Middle frontal gyrus (tissue), 1 donor: Measurements from ENCODE around the gene KCNIP1.

Experiments
- DNase-seq: peaks from one replicate; pipeline ENCODE4 v3.0.0-alpha.2; 2015; ENCODE audit warnings: low spot score; ENCODE audit errors: extremely low spot score

The KCNIP1 gene

DNA sequence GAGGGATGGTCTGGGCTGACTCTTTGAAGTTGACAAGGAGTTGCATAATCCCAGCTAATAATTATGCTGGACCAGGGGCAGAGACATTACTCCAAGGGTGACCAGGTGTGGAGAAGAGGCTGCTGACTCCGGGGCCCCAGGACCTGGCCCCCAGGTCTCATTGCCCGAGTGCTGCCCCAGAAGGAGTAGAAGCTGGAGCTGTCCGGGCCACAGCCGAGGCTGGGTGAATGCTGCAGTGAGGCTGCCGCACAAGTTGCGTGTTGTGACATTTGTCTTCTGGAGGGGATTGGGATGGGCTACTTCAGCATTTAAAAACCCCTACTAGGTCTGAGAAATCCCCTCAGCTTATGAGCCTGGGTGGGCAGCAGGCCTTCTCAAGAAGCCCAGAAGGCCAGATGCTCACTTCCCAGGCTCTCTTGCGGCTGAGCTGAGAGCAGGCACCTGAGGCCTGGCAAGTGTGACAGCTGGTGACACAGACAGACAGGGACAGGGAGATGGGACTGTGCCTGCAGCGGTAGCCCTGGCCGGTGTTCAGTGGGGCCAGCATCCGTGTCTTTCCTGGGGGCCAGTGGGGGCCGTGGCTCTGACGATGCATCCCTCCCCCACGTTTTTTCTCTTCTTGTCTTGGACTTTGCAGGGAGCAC lies 122.8 kb downstream of the KCNIP1 start:
- DNase-seq, result no peak

DNA sequence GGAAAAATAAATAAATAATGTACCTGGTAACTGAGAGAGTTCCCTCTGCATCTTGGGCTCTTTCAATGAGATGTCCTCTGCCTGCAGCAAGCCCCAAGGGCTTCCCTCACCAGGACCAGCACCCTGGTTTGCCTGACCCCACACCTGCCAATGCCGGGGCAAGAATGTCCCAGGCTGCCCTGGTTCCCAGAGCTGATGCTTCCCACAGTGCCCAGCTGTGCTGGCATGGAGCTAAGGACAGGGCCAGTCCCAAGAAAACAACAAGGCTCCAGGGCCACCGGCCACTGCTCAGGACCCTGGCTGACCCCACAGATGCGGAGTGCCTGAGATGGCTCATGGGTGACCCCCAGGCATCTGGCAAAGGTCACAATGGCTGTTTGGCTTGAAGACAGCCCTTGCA lies 123.5 kb downstream of the KCNIP1 start:
- no peak for DNase-seq

DNA sequence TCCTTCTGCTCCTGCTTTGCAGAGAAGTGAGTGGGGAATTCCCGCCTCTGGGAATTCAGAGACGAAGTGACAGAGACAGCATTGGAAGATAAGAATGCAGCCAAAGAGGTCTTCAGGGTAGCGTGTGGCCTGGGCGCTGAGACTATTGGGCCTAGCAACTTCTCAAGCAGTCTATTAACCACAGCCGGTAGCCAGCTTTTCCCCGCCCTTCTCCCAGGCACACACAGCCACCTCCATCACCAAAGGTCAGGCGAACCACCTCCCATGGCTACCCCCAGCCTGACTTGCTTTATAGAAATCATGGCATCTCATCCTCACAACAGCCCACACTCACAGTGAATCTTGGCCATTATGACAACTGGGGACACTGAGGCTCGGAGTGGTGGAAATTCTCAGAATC lies 124.2 kb downstream of the KCNIP1 start:
- no peak for DNase-seq

DNA sequence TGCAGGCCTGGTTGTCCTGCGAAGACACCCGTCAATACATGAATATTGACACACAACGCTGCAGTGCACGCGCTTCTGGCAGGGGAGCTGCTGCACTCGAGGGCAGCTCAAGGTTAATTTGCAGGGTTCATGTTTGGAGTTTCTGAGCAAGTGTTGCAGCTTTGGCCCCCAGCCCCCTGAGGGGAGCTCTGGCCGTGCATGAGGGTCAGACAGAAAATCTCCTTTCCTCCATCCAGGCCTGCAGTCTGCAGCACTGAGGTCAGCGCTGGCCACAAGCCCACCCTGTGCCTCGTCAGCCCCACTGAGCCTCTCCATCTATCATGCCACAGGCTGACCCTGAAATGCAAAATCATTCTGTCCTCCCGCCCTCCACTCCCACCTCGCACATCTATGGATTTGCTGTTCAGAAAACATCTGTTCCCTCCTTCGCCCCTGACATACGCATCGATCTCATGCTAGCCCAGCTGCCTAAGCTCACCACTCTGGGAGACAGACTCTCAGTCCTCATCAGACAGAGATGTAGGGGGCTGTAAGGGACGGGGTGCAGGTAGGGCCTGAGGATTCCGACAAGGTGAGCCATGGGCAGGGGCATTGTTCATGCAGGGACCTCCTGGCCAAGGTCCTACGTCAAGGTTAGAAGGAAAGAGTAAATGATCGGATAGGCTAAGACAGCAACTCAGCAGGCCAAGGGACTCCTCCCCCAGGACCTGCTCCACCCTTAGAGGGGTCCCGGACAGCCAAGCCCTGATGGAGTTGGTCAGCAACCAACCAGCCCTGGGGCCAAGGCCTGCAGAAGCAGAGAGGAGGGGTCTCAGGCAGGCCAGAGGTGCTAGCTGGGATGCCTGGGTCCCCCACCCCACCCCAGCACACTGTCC lies 125.1 kb downstream of the KCNIP1 start:
- DNase-seq, result no peak

DNA sequence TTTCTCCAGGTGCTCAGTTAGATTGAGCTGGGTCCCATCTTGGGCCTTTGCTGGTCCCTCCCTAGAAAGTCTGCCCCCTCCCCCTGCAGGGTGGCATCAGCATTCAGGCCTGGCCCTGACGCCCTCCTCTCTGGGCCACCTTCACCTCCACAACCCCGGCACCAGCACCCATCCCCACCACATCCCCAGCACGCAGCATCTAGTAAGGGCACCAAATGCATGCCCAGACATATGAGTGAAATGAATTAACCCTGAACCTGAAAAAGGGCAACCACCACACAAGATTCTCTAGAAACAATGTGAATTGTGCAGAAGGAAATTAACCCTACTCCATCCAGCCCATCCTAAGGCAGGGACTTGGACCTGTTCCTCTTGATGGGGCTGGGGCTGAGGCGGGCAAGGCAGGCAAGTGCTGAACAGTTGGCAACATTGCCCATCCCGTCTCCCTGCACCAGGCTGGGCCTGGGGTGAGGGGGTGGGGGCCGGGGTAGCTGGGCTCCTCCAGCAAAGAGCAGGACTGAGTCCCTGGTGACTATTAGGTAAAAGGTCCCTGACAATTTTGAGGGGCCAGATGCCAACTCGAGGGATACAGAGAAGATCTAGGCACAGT lies 125.9 kb downstream of the KCNIP1 start:
- no peak for DNase-seq

DNA sequence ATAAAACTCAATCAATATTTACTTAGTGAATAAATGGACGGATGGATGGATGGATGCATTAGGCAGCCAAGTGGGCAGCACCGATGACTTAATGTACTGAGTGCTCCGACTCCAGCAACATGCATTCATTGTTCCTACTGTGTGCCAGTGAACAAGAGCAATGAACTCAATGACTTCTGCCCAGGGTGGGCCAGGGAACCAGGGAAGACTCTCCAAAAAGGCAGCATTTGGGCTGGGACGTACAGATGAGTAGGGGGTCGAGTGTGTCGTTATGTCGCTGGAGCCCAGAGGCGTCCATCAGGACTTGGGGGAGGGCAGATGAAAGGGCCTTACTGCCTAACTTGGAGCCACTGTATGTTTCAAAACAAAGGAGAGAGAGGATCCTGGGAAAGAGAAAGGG lies 126.4 kb downstream of the KCNIP1 start:
- no peak for DNase-seq

DNA sequence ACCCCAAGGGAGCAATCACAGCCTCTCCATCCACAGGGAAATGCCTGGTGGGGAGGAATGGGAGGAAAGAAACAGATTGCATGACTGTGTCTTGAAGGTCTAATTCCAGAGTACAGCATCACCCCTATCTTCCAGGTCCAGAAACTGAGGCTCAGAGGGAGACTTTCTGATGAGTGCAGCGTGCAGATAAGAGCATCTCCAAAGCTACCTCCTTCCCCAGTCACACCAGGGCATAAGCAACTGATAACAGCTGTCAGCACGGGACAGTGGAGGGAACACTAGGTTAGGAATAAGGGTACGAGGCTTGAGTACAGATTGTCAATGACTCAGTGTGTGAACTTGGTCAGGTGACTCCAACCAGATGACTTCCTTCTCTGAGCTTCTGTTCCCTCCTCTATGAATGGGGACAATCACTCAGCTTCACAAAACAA lies 126.9 kb downstream of the KCNIP1 start:
- DNase-seq, result no peak

DNA sequence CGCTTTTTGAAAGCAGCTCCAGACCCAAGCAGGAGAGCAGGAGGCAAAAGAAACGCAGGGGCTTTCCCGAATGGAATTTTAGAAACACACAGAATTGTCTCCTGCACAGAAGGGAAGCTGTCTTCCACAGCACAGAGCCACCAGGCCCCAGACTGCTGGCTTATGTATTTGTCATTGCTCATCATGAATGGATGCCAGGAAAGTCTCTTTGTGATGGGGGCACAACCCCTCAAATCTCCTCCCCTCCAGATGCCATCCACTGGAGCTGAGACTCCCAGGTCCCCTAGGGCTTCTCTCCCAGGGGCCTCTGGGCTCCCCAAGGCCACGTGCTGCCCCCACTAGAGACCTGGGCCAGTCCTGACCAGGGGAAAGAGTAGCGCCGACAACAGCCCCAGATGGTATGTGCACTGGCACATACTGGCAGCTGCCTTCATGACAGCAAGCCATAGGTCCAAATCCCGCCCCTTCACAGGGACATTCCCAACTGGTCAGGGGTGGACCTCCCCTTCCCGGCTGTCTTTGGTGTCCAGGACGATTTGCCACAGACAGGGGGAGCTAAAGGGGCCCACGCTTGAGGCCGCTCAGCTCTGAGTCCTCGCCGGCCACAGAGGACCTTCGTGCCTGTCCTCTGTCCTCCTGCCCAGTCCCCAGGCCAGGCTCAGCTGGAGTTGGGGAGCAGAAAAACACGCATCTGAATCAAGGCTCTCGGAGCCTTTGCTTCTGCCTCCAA lies 127.8 kb downstream of the KCNIP1 start:
- DNase-seq, result no peak

DNA sequence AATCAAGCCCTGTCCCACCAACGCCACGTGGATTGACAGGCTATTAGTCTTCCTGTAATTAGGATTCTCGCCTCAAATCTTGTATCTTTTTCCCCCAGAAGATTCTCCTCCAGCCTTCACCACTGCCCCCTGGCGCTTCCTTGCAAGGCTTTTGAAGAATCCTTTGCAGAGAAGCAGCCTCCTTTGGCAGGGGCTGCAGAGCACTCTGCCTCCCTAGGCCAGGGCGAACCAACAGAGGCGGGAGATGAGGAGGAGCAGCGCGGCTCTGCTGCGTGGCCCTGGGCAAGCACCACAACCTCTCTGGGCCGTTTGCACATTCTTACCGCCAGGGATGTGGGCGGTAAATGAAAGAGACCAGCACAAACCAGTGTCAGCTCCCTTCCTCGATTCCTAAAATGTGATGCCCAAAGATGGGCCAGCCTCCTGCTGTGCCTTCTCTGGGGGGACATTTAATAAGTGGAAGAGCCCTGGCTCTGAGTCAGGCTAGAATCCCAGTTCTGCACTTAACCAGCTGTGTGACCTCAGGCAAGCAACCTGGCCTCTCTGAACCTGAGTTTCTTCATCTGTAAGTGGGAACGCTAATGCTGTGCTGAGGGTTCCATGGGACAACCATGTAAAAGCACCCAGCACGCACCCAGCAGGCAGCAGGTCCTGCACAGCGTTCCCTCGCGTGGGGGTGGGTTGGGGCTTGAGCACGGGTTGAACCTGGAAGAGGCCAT lies 128.6 kb downstream of the KCNIP1 start:
- no peak for DNase-seq

DNA sequence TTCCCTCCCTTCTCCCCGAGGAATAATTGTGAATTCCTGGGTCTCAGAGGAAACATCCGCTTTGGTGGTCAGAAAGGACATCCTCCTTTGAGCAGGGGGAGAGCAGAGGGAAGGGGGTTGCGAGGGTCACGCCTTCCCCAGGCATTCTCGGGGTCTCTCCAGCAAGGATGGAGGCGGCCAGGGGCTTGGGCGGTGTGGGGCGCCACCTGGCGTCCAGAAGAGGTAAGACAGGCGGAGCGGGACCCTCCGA lies 129.1 kb downstream of the KCNIP1 start:
- no peak for DNase-seq

DNA sequence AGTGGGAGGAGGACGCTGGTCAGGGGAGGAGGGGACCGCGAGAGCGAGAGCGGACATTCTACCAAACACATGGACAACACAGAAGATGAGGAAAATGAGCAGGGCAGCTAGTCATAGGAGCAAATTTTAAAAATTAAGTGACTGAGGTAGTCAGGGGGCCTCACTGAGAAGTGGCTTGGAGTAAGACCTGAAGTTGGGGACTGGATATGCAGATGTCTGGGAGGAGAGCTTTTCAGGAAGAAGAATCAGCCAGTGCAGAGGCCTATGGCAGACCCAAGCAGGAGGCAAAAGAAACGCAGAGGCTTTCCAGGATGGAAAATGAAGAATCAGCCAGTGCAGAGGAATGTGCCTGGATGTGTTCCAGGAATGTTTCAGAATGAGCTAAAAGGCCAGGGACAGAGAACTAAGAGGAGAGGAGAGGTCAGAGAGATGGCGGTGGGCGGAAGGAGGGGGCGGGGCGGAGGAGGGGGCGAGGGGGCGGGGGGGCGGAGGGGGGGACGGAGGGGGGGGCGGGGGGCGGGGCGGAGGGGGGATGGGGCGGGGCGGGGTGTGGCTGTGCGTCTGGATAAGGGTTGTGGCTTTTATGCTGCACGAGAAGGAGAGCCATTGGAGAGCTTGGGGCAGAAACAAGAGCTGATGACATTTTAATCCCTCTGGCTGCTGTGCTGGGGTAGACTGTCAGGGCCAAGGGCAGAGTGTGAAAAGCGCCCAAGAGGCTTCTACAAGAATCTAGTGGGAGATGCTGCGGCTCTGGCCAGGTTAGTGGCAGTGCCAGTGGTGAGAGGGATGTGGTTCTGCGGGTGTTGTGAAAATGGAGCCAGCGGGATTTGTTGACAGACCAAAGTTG lies 129.6 kb downstream of the KCNIP1 start:
- DNase-seq, result no peak

DNA sequence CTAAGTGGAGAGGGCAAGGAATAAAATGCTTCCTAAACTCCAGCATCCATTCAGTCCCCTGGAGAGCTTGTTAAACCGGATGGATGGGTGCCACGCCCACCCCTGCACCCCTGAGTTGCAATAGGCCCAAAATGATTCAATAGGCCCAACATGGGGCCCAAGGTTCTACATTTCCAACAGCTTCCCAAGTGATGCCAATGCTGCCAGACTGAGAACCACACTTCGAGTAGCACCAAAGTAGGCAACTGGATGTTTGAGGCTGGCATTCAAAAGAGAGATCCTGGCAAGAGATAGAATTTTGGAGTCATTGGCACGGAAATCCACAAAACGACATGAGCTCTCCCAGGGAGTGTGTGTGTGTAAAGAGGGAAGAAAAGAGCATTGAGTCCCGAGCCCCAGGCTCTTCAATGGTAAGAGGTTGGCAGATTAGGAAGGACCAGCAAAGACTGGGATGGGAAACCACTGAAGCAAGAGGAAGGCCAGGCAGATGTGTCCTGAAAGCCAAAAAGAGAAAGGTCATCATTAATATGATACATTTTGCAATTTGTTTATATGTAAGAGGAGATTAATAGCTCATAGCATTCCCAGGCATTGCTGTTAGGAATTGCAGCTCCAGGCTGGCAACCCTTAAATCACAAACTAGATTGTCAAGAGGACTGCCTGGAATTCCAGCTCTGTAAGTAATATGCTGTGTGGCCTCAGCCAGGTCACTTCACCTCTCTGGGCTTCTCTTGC lies 130.6 kb downstream of the KCNIP1 start:
- DNase-seq, result no peak

DNA sequence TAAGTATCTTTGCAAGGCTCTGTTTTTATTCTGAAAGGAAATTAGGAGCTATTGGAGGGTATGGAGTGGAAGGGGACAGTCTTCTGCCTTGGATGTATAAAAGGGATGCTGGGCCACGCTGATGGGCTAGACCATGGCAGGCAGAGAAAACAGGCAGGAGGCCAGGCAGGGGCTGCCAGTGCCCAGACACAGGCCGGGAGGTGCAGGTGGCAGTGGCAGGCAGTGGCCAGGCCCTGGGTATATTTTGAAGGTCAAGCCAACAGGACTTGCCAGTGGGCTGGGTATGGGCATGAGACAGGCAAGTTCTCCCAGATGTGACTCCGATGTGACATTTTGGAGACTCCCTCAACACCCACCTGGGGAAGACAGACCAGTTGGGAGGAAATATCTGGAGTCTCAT lies 131.9 kb downstream of the KCNIP1 start:
- no peak for DNase-seq

DNA sequence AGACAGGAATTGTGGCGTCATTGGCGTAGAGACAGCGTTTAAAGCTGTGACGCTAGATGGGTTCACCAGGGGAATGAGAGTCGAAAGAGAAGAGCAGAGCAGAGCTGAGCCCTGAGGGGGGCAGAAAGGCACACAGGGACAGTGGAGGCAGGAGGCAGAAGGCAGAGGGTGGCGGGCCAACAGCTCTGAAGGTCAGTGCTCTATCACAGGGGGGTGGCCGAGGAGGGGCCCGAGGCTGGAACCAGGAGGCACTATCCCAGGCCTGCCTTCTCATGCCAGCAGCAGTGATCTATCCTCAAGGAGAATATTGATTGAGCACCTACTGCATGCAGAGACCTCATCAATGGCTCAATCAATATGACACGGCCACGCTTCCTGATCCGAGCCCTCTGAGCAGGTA lies 132.4 kb downstream of the KCNIP1 start:
- no peak for DNase-seq

DNA sequence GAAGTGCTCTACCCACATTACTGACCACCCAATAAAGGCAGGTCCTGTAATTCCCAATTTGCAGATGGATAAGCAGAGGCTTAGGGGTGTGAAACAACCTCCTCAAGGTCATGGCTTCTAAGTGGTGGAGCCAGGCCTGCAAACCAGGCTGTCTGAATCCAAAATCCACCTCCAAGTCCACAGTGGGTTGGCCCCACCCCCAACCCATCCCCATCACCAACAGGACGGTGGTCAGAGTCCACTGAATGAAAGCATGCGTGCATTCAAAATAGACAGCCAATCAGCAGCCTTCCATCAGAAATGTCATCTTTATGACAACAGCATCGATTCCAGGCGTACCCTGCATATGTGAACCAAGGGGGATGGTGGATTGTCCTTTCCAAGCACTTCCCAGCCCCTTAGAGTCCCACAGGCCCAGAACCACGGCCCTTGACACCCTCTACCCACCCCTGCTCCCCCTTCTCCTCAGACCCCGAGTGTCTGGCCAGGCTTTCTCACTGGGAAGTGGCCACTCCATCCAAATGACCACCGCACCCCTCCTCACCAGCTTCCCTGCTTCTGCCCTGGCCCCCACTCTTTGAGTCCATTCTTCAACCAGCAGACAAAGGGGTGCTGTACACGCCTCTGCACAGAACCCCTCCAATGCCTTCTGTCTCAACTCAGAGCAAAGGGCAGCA lies 133.1 kb downstream of the KCNIP1 start:
- DNase-seq, result no peak

DNA sequence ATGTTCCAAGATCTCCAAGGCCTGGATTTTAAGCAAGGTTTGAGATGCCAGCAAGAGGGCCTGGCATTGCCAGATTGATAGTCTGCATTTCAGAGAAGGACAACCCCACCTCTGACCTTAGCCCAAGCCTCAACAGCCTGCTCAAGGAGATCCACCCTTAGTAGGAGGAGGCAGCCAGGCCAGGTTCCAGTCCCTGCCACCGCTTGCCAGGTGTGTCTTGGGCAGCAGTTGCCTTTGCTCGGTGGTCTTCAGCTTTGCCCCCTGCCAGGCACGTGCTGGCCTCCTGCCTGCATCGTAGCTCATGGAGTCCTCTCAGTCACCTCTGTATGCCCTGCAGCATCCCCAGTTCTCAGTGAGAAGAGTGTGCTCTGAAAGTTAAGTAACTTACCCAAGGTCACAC lies 134.2 kb downstream of the KCNIP1 start:
- DNase-seq, result no peak

DNA sequence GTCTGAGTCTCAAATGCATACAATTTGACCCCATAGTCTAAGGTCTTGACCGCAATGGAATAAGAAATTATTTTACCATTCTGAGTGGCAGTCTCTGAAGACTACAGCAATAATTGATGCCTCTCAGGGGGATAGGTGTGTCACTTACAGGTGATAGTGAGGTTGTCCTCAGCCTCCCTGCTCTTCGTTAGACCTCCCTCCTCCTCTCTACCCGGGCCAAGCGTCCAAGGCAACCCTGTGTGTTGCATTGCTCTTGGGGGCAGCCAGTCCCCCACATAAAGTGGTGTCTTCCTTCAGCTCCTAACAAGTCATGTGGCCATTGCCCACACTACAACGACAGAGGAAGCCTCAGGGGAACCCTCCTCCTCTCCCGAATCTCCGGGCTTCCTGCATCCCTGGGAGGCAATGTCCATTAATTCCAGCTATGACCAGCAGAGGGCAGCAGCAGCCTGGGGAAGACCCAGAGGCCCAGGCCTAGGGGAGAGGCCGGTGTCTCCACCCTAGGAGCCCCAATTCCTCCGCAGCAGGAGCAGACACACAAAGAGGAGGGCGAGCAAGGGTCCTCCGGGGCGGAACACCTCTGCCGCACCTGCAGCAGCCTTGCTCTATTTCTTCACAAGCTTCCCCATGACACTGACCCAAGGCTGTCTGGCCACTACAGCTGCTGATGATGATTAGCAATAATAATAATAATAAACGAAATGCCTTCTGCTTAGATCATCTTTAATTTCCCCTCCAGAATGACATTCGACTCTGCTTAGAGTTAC lies 134.8 kb downstream of the KCNIP1 start:
- no peak for DNase-seq

DNA sequence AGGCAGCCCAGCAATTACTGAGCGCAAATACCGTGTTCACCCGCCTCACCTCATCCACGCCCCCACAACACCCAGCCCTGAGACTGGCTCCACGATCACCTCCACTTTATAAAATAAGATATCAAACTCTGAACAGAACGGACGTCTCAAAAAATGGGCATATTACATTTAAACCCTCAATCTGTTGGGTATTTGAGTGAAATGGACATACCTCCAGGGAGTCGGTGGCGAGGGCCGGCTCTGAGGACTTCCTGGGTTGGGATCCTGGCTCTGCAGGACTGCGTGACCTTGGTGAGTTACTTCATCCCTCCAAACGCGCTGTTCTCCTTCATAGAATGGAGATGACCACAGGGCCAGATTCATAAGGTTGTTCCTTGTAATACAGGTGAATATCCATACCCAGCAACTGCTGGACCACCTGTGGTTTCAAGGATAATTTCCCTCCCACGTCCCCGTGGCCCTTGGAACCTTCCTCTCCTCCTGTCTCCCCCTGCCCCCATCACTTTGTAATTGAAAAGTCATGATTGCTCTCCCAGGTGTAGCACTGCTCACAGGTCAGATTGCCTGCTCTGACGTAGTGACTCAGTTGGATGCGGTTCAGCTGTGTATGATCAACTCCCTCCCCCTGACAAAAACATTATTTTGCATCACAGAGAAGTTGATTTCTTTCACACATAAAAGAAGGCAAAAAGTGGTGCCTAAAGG lies 135.6 kb downstream of the KCNIP1 start:
- DNase-seq, result no peak
